T-helper 1 cell treated with Interleukin-12 subunit alpha and Interleukin-12 subunit beta and Interleukin-4 antibody, amounts not matched to agents 30 ng/mL and 1 ng/mL, for 36 hours (primary cell): Measurements from ENCODE around the gene COL24A1. TPM values are rescaled to one million over a fixed set of nuclear protein-coding genes. Genes with fewer than 3 reads are reported as not detected.
"Not testable (repeated sequence)": the region's sequence is repeated elsewhere in the genome, so short reads cannot be mapped to it uniquely, and the experiment has no call there.

Source experiments
- intact Hi-C: fragments of 100-400 bp; cut with micrococcal nuclease; formaldehyde crosslinking; loops from one replicate; pipeline ENCODE4 v1.15.1; 2024
- total RNA-seq: library from RNA; stranded (reverse); gene quantifications from 2 replicates; pipeline ENCODE4 v1.2.3, GENCODE V29; 2022

The COL24A1 gene
- total RNA-seq, 1 donor from 2014 or later, result 0.02 TPM

GRCh38 chr1:85998105-85998855 is 158.3 kb downstream of the COL24A1 start:
- intact Hi-C loops, result no loop called here

- intact Hi-C loops, result no loop called here
These were observed 163.8 kb downstream of the COL24A1 start for GRCh38 chr1:85992791-85993190.

- intact Hi-C loops, result no loop called here
These were observed 165.3 kb downstream of the COL24A1 start for GRCh38 chr1:85991261-85991660.

GRCh38 chr1:85984636-85985035 is 171.9 kb downstream of the COL24A1 start:
- intact Hi-C loops, result no loop called here

- intact Hi-C loops, result no loop called here
These were observed 173.3 kb downstream of the COL24A1 start for GRCh38 chr1:85983316-85983715.

GRCh38 chr1:85976516-85977205 is 179.9 kb downstream of the COL24A1 start:
- intact Hi-C loops, result no loop called here

- intact Hi-C loops, result no loop called here
These were observed 180.6 kb downstream of the COL24A1 start for GRCh38 chr1:85975912-85976371.

- intact Hi-C loops, result no loop called here
These were observed 194.1 kb downstream of the COL24A1 start for GRCh38 chr1:85962457-85962856.

GRCh38 chr1:85957760-85958159 is 198.8 kb downstream of the COL24A1 start:
- intact Hi-C loops, result no loop called here

- intact Hi-C loops, result not testable (repeated sequence)
These were observed 201.4 kb downstream of the COL24A1 start for GRCh38 chr1:85955218-85955617.

- intact Hi-C loops, result no loop called here
These were observed 204.1 kb downstream of the COL24A1 start for GRCh38 chr1:85952460-85952859.

- intact Hi-C loops, result no loop called here
These were observed 209.4 kb downstream of the COL24A1 start for GRCh38 chr1:85947186-85947585.

- intact Hi-C loops, result no loop called here
These were observed 212.6 kb downstream of the COL24A1 start for GRCh38 chr1:85943945-85944344.

- intact Hi-C loops, result no loop called here
These were observed 213.0 kb downstream of the COL24A1 start for GRCh38 chr1:85943526-85943925.

GRCh38 chr1:85940656-85941306 is 215.8 kb downstream of the COL24A1 start:
- intact Hi-C loops, result no loop called here

GRCh38 chr1:85938829-85939228 is 217.7 kb downstream of the COL24A1 start:
- intact Hi-C loops, result no loop called here

- intact Hi-C loops, result no loop called here
These were observed 220.1 kb downstream of the COL24A1 start for GRCh38 chr1:85936470-85936869.

- intact Hi-C loops, result no loop called here
These were observed 220.5 kb downstream of the COL24A1 start for GRCh38 chr1:85936057-85936456.

GRCh38 chr1:85935234-85935633 is 221.3 kb downstream of the COL24A1 start:
- intact Hi-C loops, result no loop called here

GRCh38 chr1:85934516-85934915 is 222.1 kb downstream of the COL24A1 start:
- intact Hi-C loops, result no loop called here

- intact Hi-C loops, result no loop called here
These were observed 222.6 kb downstream of the COL24A1 start for GRCh38 chr1:85933961-85934360.

- intact Hi-C loops, result loop anchor here (5.0 kb wide), 1 partner anchor 604 kb away; no protein-coding TSS in a partner anchor
These were observed 244.8 kb downstream of the COL24A1 start for GRCh38 chr1:85911742-85912141.
